GM23338 (cell line): ENCODE data around the gene ASGR2. TPM values are rescaled to one million over a fixed set of nuclear protein-coding genes. Genes with fewer than 3 reads are reported as not detected.

Experiments used
- ATAC-seq: fragments of 200-7000 bp; cut with Tn5 transposase; 3 replicates; pipeline ENCODE4 v1.9.1; 2020
- DNase-seq: peaks from one replicate; pipeline ENCODE4 v3.0.0-alpha.2; 2015; ENCODE audit warnings: low spot score
- H2AFZ ChIP-seq: fragments of 200-600 bp; sonication (generic); 2 replicates; pipeline ENCODE4 v1.8.0; 2016; ENCODE audit warnings: antibody characterized with exemption, mild to moderate bottlenecking, moderate library complexity
- H3F3A ChIP-seq: fragments of 200-600 bp; sonication (generic); replicated peaks from 2 replicates; pipeline ENCODE4 v1.8.0; 2017; ENCODE audit warnings: antibody characterized with exemption, mixed run types, low read depth
- H3K27ac ChIP-seq: fragments of 200-600 bp; sonication (generic); 2 replicates; pipeline ENCODE4 v1.6.1; 2016; ENCODE audit warnings: low read depth
- H3K27me3 ChIP-seq: fragments of 200-600 bp; sonication (generic); 2 replicates; pipeline ENCODE4 v1.8.0; 2016; ENCODE audit warnings: mild to moderate bottlenecking, mixed run types, moderate library complexity; ENCODE audit not compliant: insufficient read depth
- H3K36me3 ChIP-seq: fragments of 200-600 bp; sonication (generic); 2 replicates; pipeline ENCODE4 v1.8.0; 2016; ENCODE audit warnings: mild to moderate bottlenecking; ENCODE audit not compliant: insufficient read depth
- H3K4me1 ChIP-seq: fragments of 200-600 bp; sonication (generic); 2 replicates; pipeline ENCODE4 v1.8.0; 2016; ENCODE audit warnings: mild to moderate bottlenecking, moderate library complexity; ENCODE audit not compliant: insufficient read depth
- H3K4me2 ChIP-seq: fragments of 200-600 bp; sonication (generic); 2 replicates; pipeline ENCODE4 v1.7.1; 2017; ENCODE audit warnings: mixed run types
- H3K4me3 ChIP-seq: fragments of 200-600 bp; sonication (generic); 2 replicates; pipeline ENCODE4 v1.6.1; 2016; ENCODE audit warnings: mixed run types
- H3K79me2 ChIP-seq: fragments of 200-600 bp; sonication (generic); replicated peaks from 2 replicates; pipeline ENCODE4 v1.8.0; 2017; ENCODE audit warnings: mild to moderate bottlenecking; ENCODE audit not compliant: insufficient read depth
- H3K9me2 ChIP-seq: fragments of 200-600 bp; sonication (generic); 2 replicates; pipeline ENCODE4 v1.8.0; 2017; ENCODE audit not compliant: insufficient read depth
- H4K20me1 ChIP-seq: fragments of 200-600 bp; sonication (generic); replicated peaks from 2 replicates; pipeline ENCODE4 v1.8.0; 2017; ENCODE audit warnings: mild to moderate bottlenecking; ENCODE audit not compliant: insufficient read depth
- H3K27ac Mint-ChIP-seq: 2 replicates; pipeline ENCODE4 v1.8.0; 2020; ENCODE audit warnings: inconsistent platforms, mild to moderate bottlenecking, moderate library complexity, mixed read lengths
- H3K27me3 Mint-ChIP-seq: 3 replicates; pipeline ENCODE4 v1.8.0; 2022; ENCODE audit warnings: low read depth, mild to moderate bottlenecking, moderate library complexity, mixed read lengths, inconsistent platforms; ENCODE audit not compliant: insufficient read depth, poor library complexity
- H3K36me3 Mint-ChIP-seq: 3 replicates; pipeline ENCODE4 v1.8.0; 2021; ENCODE audit warnings: low read depth, mild to moderate bottlenecking, inconsistent platforms, moderate library complexity, mixed read lengths
- H3K4me1 Mint-ChIP-seq: 3 replicates; pipeline ENCODE4 v1.8.0; 2020; ENCODE audit warnings: mild to moderate bottlenecking, inconsistent platforms, mixed read lengths
- H3K4me3 Mint-ChIP-seq: 3 replicates; pipeline ENCODE4 v1.8.0; 2021; ENCODE audit warnings: moderate library complexity, mild to moderate bottlenecking, inconsistent platforms, mixed read lengths
- H3K9me3 Mint-ChIP-seq: 3 replicates; pipeline ENCODE4 v1.8.0; 2020; ENCODE audit warnings: moderate library complexity, mild to moderate bottlenecking, inconsistent platforms, mixed read lengths
- EZH2phosphoT487 ChIP-seq: fragments of 200-600 bp; sonication (generic); IDR thresholded peaks from one replicate; pipeline ENCODE4 v1.8.1; 2018; ENCODE audit warnings: antibody characterized with exemption; ENCODE audit not compliant: unreplicated experiment
- REST ChIP-seq: IDR thresholded peaks from one replicate; pipeline ENCODE4 v1.6.1; 2018; ENCODE audit warnings: antibody characterized with exemption; ENCODE audit not compliant: unreplicated experiment
- ZNF331 ChIP-seq: fragments of 250-450 bp; sonication (Bioruptor Pico); IDR thresholded peaks from 2 replicates; pipeline ENCODE4 v1.5.0; 2020; ENCODE audit warnings: low read depth, mild to moderate bottlenecking, moderate library complexity
- ZNF462 ChIP-seq: fragments of 250-450 bp; sonication (Bioruptor Pico); IDR thresholded peaks from 2 replicates; pipeline ENCODE4 v1.5.0; 2020; ENCODE audit warnings: mild to moderate bottlenecking, moderate library complexity
- polyA plus RNA-seq: library from polyadenylated mRNA; unstranded; fragments of >200 nt; fragmentation: Nextera tagmentation; extraction: Ambion mirVana; gene quantifications from 2 replicates; pipeline ENCODE4 v1.2.1, GENCODE V29; 2016
- total RNA-seq: library from RNA; depleted of rRNA; stranded (reverse); fragments of >200 nt; shearing (Covaris generic); gene quantifications from 2 replicates; pipeline ENCODE4 v1.2.3, GENCODE V29; 2014
- TF ChIP-seq, protein P1 (sequence below): IDR thresholded peaks from 2 replicates; pipeline ENCODE4 v1.6.1; 2016; ENCODE audit warnings: antibody characterized with exemption
- TF ChIP-seq, protein P2 (sequence below), 2 experiments: fragments of 200-600 bp in 1 of 2; sonication (generic) in 1 of 2; conservative IDR thresholded peaks; 2 replicates each; pipeline versions ENCODE4 v1.5.1 to v1.6.1; 2016 to 2017; ENCODE audit warnings: antibody characterized with exemption in 2 of 2, low read depth in 2 of 2, mild to moderate bottlenecking in 2 of 2, moderate library complexity in 1 of 2

ASGR2 gene
- total and polyA plus RNA-seq, 2 experiments from 2014 or later, result 0.97 TPM; not detected in 1

DNA sequence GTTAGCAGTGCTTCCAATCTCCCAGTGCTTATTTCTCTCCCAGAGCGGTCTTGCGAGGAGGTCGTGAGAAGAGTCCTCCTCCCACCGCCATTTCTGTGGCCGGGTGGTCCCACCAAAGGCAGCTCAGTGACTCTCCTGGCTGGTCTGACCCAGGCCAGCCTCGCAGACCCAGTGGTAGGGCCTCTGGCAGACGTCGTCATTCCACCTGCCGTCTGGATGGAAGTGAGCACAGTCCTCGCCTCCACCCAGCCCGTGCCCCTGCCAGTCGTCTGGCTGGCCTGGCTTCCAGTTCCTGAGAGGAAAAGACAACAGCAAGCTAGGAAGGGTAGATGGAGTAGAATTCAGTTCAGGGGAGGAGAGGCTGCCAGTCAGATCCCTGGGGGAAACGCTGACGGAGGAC is 39.7 kb downstream of the ASGR2 start (continued):
- TF ChIP-seq ZNF462 (no peak), EZH2phosphoT487 (no peak)
- TF ChIP-seq, protein P1, sequence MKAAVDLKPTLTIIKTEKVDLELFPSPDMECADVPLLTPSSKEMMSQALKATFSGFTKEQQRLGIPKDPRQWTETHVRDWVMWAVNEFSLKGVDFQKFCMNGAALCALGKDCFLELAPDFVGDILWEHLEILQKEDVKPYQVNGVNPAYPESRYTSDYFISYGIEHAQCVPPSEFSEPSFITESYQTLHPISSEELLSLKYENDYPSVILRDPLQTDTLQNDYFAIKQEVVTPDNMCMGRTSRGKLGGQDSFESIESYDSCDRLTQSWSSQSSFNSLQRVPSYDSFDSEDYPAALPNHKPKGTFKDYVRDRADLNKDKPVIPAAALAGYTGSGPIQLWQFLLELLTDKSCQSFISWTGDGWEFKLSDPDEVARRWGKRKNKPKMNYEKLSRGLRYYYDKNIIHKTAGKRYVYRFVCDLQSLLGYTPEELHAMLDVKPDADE, result no peak

GRCh38 chr17:7072406-7072805 is 42.2 kb downstream of the ASGR2 start:
- peaks cover 9% of the 10 kb centered on the region for H3K27me3 Mint-ChIP-seq
- TF ChIP-seq REST (no peak), ZNF331 (no peak)
- TF ChIP-seq, protein P2, sequence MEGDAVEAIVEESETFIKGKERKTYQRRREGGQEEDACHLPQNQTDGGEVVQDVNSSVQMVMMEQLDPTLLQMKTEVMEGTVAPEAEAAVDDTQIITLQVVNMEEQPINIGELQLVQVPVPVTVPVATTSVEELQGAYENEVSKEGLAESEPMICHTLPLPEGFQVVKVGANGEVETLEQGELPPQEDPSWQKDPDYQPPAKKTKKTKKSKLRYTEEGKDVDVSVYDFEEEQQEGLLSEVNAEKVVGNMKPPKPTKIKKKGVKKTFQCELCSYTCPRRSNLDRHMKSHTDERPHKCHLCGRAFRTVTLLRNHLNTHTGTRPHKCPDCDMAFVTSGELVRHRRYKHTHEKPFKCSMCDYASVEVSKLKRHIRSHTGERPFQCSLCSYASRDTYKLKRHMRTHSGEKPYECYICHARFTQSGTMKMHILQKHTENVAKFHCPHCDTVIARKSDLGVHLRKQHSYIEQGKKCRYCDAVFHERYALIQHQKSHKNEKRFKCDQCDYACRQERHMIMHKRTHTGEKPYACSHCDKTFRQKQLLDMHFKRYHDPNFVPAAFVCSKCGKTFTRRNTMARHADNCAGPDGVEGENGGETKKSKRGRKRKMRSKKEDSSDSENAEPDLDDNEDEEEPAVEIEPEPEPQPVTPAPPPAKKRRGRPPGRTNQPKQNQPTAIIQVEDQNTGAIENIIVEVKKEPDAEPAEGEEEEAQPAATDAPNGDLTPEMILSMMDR (conservative IDR thresholded peaks at IDR 0.05; ENCODE audit: low read depth in 2 of 2), result no peak

More at GRCh38 chr17:7072406-7072805, 42.2 kb downstream of the ASGR2 start:
- Histone ChIP-seq H3K4me3 (no peak overlapping the region), H3K9me2 (no peaks in the 10 kb centered on the region), H4K20me1 (no peaks in the 10 kb centered on the region), H3K27me3 (no peaks in the 10 kb centered on the region), H3K27ac (no peak overlapping the region), H3F3A (no peaks in the 10 kb centered on the region), H3K79me2 (no peaks in the 10 kb centered on the region), H3K4me2 (no peak overlapping the region), H2AFZ (no peak overlapping the region), H3K36me3 (no peaks in the 10 kb centered on the region), H3K4me1 (no peaks in the 10 kb centered on the region)
- Mint-ChIP-seq H3K4me3 (no peak overlapping the region), H3K9me3 (peaks cover 22% of the 10 kb centered on the region), H3K36me3 (peaks cover 18% of the 10 kb centered on the region), H3K27ac (no peak overlapping the region), H3K4me1 (no peaks in the 10 kb centered on the region)
- DNase-seq (no peak), ATAC-seq (no peak)
